ENCODE data around the gene CLCN4.

- TF ChIP-seq CTCF (IDR thresholded peaks at IDR 0.05) (no peak), POLR2A (IDR thresholded peaks at IDR 0.05) (no peak)
Observed at GRCh38 chrX:10138726-10139125, 18.0 kb upstream of the CLCN4 start.
